PC-3 (cell line): ENCODE data around the gene GATAD2A. TPM values are rescaled to one million over a fixed set of nuclear protein-coding genes. Genes with fewer than 3 reads are reported as not detected.

ENCODE experiments used
- ATAC-seq: fragments of 200-7000 bp; cut with Tn5 transposase; 2 replicates; pipeline ENCODE4 v1.9.1; 2020; ENCODE audit warnings: mild to moderate bottlenecking, moderate library complexity
- BruUV-seq: library from RNA; stranded (reverse); fragments of 400-500 nt; replicated peaks from 2 replicates; lab custom pipeline; 2021; lab: Mats Ljungman, UMichigan
- CTCF ChIA-PET: fragments of 300-600 bp; sonication (Branson Sonifier 250); formaldehyde crosslinking; loops from one replicate; lab custom pipeline; 2022; ENCODE audit warnings: antibody characterized with exemption; lab: Charles Lee
- POLR2A ChIA-PET: fragments of 300-600 bp; sonication (Branson Sonifier 250); formaldehyde crosslinking; loops from one replicate; lab custom pipeline; 2022; ENCODE audit warnings: antibody characterized with exemption; ENCODE audit not compliant: unreplicated experiment; lab: Charles Lee
- DNase-seq: peaks from one replicate; pipeline ENCODE4 v3.0.0-alpha.2; 2015
- H2AFZ ChIP-seq: fragments of 300-600 bp; sonication (generic); 2 replicates; pipeline ENCODE4 v1.6.0; 2016; ENCODE audit warnings: antibody characterized with exemption, low read length
- H3F3A ChIP-seq: fragments of 300-600 bp; sonication (generic); one replicate; pipeline ENCODE4 v1.6.0; 2017; ENCODE audit warnings: antibody characterized with exemption, low read length, control low read depth, mild to moderate bottlenecking; ENCODE audit not compliant: unreplicated experiment
- H3K27ac ChIP-seq: fragments of 300-600 bp; sonication (generic); 2 replicates; pipeline ENCODE4 v1.5.1; 2016; ENCODE audit warnings: mild to moderate bottlenecking, low read length
- H3K27me3 ChIP-seq: fragments of 300-600 bp; sonication (generic); 2 replicates; pipeline ENCODE4 v1.6.1; 2016; ENCODE audit warnings: low read length, mixed read lengths
- H3K36me3 ChIP-seq: fragments of 300-600 bp; sonication (generic); 2 replicates; pipeline ENCODE4 v1.6.1; 2016; ENCODE audit warnings: low read depth, mixed run types, low read length, mixed read lengths
- H3K4me1 ChIP-seq: fragments of 300-600 bp; sonication (generic); 2 replicates; pipeline ENCODE4 v1.5.1; 2016; ENCODE audit warnings: low read length; ENCODE audit not compliant: insufficient read depth
- H3K4me2 ChIP-seq: fragments of 300-600 bp; sonication (generic); 2 replicates; pipeline ENCODE4 v1.6.0; 2016; ENCODE audit warnings: low read length
- H3K4me3 ChIP-seq: fragments of 300-600 bp; sonication (generic); 2 replicates; pipeline ENCODE4 v1.5.1; 2016; ENCODE audit warnings: mild to moderate bottlenecking, low read length, mixed read lengths
- H3K79me2 ChIP-seq: fragments of 300-600 bp; sonication (generic); 2 replicates; pipeline ENCODE4 v1.6.1; 2017; ENCODE audit warnings: low read length, mixed read lengths
- H3K9ac ChIP-seq: fragments of 300-600 bp; sonication (generic); 2 replicates; pipeline ENCODE4 v1.6.0; 2016; ENCODE audit warnings: mild to moderate bottlenecking, low read length
- H3K9me2 ChIP-seq: fragments of 300-600 bp; sonication (generic); replicated peaks from 2 replicates; pipeline ENCODE4 v1.6.1; 2016; ENCODE audit warnings: mixed run types, low read length, mixed read lengths
- H3K9me3 ChIP-seq: fragments of 300-600 bp; sonication (generic); 2 replicates; pipeline ENCODE4 v1.6.1; 2016; ENCODE audit warnings: low read length, mixed read lengths
- H4K20me1 ChIP-seq: fragments of 300-600 bp; sonication (generic); 2 replicates; pipeline ENCODE4 v1.6.1; 2016; ENCODE audit warnings: low read length, mixed read lengths
- EZH2 ChIP-seq: fragments of 300-600 bp; sonication (generic); IDR thresholded peaks from one replicate; pipeline ENCODE4 v1.6.1; 2017; ENCODE audit warnings: antibody characterized with exemption, mild to moderate bottlenecking, low read length; ENCODE audit not compliant: unreplicated experiment
- EZH2phosphoT487 ChIP-seq: fragments of 300-600 bp; sonication (generic); IDR thresholded peaks from 2 replicates; pipeline ENCODE4 v1.6.1; 2018; ENCODE audit warnings: mild to moderate bottlenecking, antibody characterized with exemption, low read length, borderline replicate concordance
- intact Hi-C: fragments of 100-400 bp; cut with micrococcal nuclease; formaldehyde crosslinking; loops from 2 replicates; pipeline ENCODE4 v1.9.0; 2023
- total RNA-seq: library from RNA; depleted of rRNA; stranded (reverse); fragments of >200 nt; gene quantifications from 2 replicates; pipeline ENCODE4 v1.2.3, GENCODE V29; 2014
- TF ChIP-seq, protein P1 (sequence below): fragments of 300-600 bp; sonication (generic); conservative IDR thresholded peaks from 2 replicates; pipeline ENCODE4 v1.5.1; 2017; ENCODE audit warnings: antibody characterized with exemption, low read depth, mild to moderate bottlenecking, low read length

GATAD2A gene
- total RNA-seq, 1 experiment from 2014 or later, result 104 TPM

DNA sequence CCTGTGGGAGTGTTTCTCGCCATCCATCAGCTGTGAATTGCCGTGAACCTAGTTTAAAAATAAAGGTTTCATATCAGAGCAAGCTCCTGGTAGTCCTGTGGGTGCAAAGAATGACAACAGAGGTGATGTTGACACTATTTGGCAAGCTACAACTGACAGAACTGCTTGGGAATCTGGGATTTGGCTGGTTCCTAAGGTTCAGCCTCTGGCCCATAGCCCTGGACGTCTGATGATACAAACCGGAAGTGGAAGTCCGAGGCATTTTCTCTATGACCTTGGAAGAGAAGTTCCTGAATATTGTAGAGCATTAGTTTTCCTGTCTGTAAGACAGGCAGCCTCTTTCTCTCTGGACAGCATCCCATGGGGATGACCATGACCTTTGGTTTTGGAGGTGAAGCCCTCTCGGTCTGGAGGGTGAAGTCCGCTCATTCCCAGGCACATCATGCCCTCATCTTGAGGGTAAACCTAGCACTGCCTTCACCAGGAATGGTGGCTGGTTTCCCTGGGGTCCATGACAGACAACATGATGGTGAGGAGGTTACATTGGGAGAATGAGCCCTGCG lies 29.1 kb downstream of the GATAD2A start:
- ChIA-PET CTCF (no interaction called here), POLR2A (no interaction called here)
- ATAC-seq (no peak), DNase-seq (no peak)
- no peak overlapping the region for H3K27ac ChIP-seq
- intact Hi-C loops, result no loop called here
- H3K9ac ChIP-seq, result no peak overlapping the region
- H3K79me2 ChIP-seq, result peaks cover 99% of the 10 kb centered on the region
- H3K4me1 ChIP-seq, result no peaks in the 10 kb centered on the region
- TF ChIP-seq, protein P1, sequence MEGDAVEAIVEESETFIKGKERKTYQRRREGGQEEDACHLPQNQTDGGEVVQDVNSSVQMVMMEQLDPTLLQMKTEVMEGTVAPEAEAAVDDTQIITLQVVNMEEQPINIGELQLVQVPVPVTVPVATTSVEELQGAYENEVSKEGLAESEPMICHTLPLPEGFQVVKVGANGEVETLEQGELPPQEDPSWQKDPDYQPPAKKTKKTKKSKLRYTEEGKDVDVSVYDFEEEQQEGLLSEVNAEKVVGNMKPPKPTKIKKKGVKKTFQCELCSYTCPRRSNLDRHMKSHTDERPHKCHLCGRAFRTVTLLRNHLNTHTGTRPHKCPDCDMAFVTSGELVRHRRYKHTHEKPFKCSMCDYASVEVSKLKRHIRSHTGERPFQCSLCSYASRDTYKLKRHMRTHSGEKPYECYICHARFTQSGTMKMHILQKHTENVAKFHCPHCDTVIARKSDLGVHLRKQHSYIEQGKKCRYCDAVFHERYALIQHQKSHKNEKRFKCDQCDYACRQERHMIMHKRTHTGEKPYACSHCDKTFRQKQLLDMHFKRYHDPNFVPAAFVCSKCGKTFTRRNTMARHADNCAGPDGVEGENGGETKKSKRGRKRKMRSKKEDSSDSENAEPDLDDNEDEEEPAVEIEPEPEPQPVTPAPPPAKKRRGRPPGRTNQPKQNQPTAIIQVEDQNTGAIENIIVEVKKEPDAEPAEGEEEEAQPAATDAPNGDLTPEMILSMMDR, result no peak
- TF ChIP-seq EZH2 (no peak), EZH2phosphoT487 (no peak)
- H3K27me3 ChIP-seq, result no peaks in the 10 kb centered on the region
- no peaks in the 10 kb centered on the region for H3K36me3 ChIP-seq
- BruUV-seq, result no TSS peak
- H3K9me2 ChIP-seq, result no peaks in the 10 kb centered on the region
- no peak overlapping the region for H2AFZ ChIP-seq
- H3K4me2 ChIP-seq, result no peak overlapping the region
- no peaks in the 10 kb centered on the region for H3F3A ChIP-seq
- no peaks in the 10 kb centered on the region for H3K9me3 ChIP-seq
- peaks cover 50% of the 10 kb centered on the region for H4K20me1 ChIP-seq
- H3K4me3 ChIP-seq, result no peak overlapping the region

DNA sequence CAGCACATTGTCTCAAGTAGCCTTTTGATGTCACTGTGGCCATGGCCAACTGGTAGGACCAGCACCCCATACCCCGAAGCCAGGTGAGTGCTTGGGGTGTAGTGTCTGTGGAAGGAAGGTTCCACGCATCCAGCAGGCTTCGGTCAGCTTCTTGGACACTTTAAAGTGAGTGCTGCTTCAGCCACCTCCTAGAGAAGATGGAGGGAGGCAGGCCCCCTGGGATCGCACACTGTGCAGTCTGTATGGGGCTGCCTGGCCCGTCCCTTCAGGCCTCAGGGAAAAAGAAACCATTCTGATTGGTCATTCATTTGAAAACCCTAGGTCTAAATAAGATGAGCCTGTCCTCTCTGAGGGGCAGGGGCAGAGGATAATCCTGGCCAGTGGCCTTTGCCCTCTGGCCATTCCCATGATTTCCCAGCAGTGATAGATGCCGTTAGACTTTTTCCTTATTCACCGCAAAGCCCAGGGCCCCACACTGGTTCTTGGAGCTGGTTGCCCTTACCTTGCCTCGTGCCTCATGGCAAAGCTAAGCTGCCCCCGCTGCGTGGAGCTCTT lies 30.7 kb downstream of the GATAD2A start:
- H3K9me3 ChIP-seq, result no peaks in the 10 kb centered on the region
- no peaks in the 10 kb centered on the region for H3K27me3 ChIP-seq
- H3K9ac ChIP-seq, result no peak overlapping the region
- ChIA-PET CTCF (no interaction called here), POLR2A (no interaction called here)
- H3K9me2 ChIP-seq, result no peaks in the 10 kb centered on the region
- peaks cover 97% of the 10 kb centered on the region for H3K79me2 ChIP-seq
- BruUV-seq, result no TSS peak
- no peak overlapping the region for H2AFZ ChIP-seq
- H3K4me3 ChIP-seq, result no peak overlapping the region
- DNase-seq, result no peak
- no peaks in the 10 kb centered on the region for H3K4me1 ChIP-seq
- intact Hi-C loops, result no loop called here
- no peaks in the 10 kb centered on the region for H3K36me3 ChIP-seq
- peaks cover 46% of the 10 kb centered on the region for H4K20me1 ChIP-seq
- no peak for TF ChIP-seq EZH2
- TF ChIP-seq, protein P1, result no peak
- TF ChIP-seq EZH2phosphoT487, result no peak
- H3K4me2 ChIP-seq, result no peak overlapping the region
- ATAC-seq, result no peak
- no peak overlapping the region for H3K27ac ChIP-seq
- H3F3A ChIP-seq, result no peaks in the 10 kb centered on the region

DNA sequence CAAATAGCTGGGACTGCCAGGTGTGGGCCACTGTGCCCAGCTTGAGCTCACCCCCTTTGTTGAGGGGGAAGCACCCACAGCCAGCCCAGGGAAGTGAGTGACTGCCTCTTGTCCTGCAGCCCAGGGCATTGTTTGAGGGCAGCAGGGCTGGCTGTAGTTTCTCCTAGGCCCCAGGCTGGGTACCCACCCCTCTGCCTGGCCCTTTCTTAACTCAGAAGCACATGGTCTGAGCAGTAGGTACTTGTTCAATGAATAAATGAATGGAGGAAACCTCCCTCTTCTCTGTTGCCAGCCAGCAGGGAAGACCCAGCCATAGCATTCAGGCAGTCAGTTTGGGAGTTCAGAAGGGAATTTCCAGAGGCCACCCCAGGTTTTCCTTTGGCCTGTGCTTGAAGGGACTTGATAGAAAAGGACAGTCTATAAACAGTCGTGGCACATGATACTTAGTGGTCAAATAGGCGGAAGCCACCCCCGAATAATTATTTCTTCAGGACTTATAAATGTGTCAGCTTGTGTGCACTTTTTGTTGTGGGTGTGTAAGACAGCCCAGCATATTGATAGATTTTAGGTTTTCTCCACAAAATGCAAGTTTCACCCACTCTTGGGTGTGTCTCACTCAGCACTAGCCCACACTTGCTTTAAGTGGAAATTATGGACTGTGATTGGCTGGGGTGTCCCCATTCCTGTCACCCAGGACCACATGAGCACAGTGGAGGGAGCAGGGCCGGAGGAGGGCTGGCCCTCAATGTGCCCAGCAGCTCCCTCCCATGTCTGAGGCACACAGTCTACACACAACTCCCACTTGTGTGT lies 33.1 kb downstream of the GATAD2A start:
- ChIA-PET CTCF (no interaction called here), POLR2A (no interaction called here)
- Histone ChIP-seq H3K9me2 (no peaks in the 10 kb centered on the region), H3K9me3 (no peaks in the 10 kb centered on the region), H3K9ac (no peak overlapping the region), H3K79me2 (peaks cover 94% of the 10 kb centered on the region), H3K4me3 (no peak overlapping the region), H3K36me3 (no peaks in the 10 kb centered on the region), H3K4me1 (no peaks in the 10 kb centered on the region), H3F3A (no peaks in the 10 kb centered on the region), H3K27me3 (no peaks in the 10 kb centered on the region), H3K27ac (no peak overlapping the region), H4K20me1 (peaks cover 36% of the 10 kb centered on the region), H3K4me2 (no peak overlapping the region), H2AFZ (no peak overlapping the region)
- ATAC-seq, result no peak
- TF ChIP-seq EZH2, result no peak
- TF ChIP-seq, protein P1, result no peak
- no peak for TF ChIP-seq EZH2phosphoT487
- intact Hi-C loops, result no loop called here
- no TSS peak for BruUV-seq
- no peak for DNase-seq
